ENCODE data around the gene GLS. TPM values are rescaled to one million over a fixed set of nuclear protein-coding genes. Genes with fewer than 3 reads are reported as not detected.
"Not testable (repeated sequence)": the region's sequence is repeated elsewhere in the genome, so short reads cannot be mapped to it uniquely, and the experiment has no call there.

Gene GLS
- total RNA-seq, 4 donors from 2014 or later: 60.6 to 128 (median 75.7) TPM

- WGBS: 74% methylated on average over 2 of the region's 2 CpGs
- Histone ChIP-seq H3K27ac (no peak overlapping the region), H3K27me3 (no peaks in the 10 kb centered on the region), H3K9me3 (no peaks in the 10 kb centered on the region), H3K4me3 (no peak overlapping the region), H3K36me3 (no peaks in the 10 kb centered on the region), H3K4me1 (no peaks in the 10 kb centered on the region)
- TF ChIP-seq POLR2A (IDR thresholded peaks at IDR 0.05): no peak
- no peak for TF ChIP-seq POLR2AphosphoS5 (IDR thresholded peaks at IDR 0.05)
- no peak for TF ChIP-seq EP300 (IDR thresholded peaks at IDR 0.05)
- no peak for TF ChIP-seq CTCF (IDR thresholded peaks at IDR 0.05)
- no peak for DNase-seq (ENCODE audit: low spot score in 2 of 2)
These were observed 30.8 kb upstream of the GLS start for GRCh38 chr2:190849774-190850173.

- not testable (repeated sequence) for H3K36me3 ChIP-seq; H3K9me3 ChIP-seq; H3K4me3 ChIP-seq; H3K4me1 ChIP-seq; H3K27ac ChIP-seq; H3K27me3 ChIP-seq; DNase-seq (ENCODE audit: low spot score in 2 of 2)
- WGBS: 98% methylated on average over 4 of the region's 4 CpGs
These were observed 27.6 kb upstream of the GLS start for GRCh38 chr2:190853022-190853421.

- TF ChIP-seq POLR2A (IDR thresholded peaks at IDR 0.05) (no peak), CTCF (IDR thresholded peaks at IDR 0.05) (no peak), EP300 (IDR thresholded peaks at IDR 0.05) (no peak), POLR2AphosphoS5 (IDR thresholded peaks at IDR 0.05) (no peak)
- Histone ChIP-seq H3K9me3 (no peaks in the 10 kb centered on the region), H3K27me3 (no peaks in the 10 kb centered on the region), H3K36me3 (no peaks in the 10 kb centered on the region), H3K27ac (no peak overlapping the region), H3K4me1 (no peaks in the 10 kb centered on the region), H3K4me3 (no peak overlapping the region)
- DNase-seq (ENCODE audit: low spot score in 2 of 2): no peak
- WGBS: 33% methylated on average over 2 of the region's 2 CpGs
These were observed 26.9 kb upstream of the GLS start for GRCh38 chr2:190853531-190854383.

- Histone ChIP-seq H3K9me3 (no peaks in the 10 kb centered on the region), H3K36me3 (no peaks in the 10 kb centered on the region), H3K4me3 (no peak overlapping the region), H3K27ac (no peak overlapping the region), H3K4me1 (peaks cover 2% of the 10 kb centered on the region), H3K27me3 (no peaks in the 10 kb centered on the region)
- DNase-seq (ENCODE audit: low spot score in 2 of 2): no peak
- 93% methylated on average over 1 of the region's 1 CpG for WGBS
- TF ChIP-seq POLR2AphosphoS5 (IDR thresholded peaks at IDR 0.05): no peak
- TF ChIP-seq EP300 (IDR thresholded peaks at IDR 0.05): no peak
- no peak for TF ChIP-seq CTCF (IDR thresholded peaks at IDR 0.05)
- no peak for TF ChIP-seq POLR2A (IDR thresholded peaks at IDR 0.05)
These were observed 25.9 kb upstream of the GLS start for GRCh38 chr2:190854726-190855125.

- H3K9me3 ChIP-seq: no peaks in the 10 kb centered on the region
- H3K36me3 ChIP-seq: no peaks in the 10 kb centered on the region
- no peak overlapping the region for H3K27ac ChIP-seq
- H3K4me3 ChIP-seq: no peak overlapping the region
- peaks cover 2% of the 10 kb centered on the region for H3K4me1 ChIP-seq
- H3K27me3 ChIP-seq: no peaks in the 10 kb centered on the region
- 92% methylated on average over 4 of the region's 4 CpGs for WGBS
- DNase-seq (ENCODE audit: low spot score in 2 of 2): no peak
- no peak for TF ChIP-seq EP300 (IDR thresholded peaks at IDR 0.05)
- no peak for TF ChIP-seq POLR2AphosphoS5 (IDR thresholded peaks at IDR 0.05)
- no peak for TF ChIP-seq CTCF (IDR thresholded peaks at IDR 0.05)
These were observed 25.4 kb upstream of the GLS start for GRCh38 chr2:190855245-190855644.
